Measurements from ENCODE around the gene WSB2.
"Not testable (repeated sequence)": the region's sequence is repeated elsewhere in the genome, so short reads cannot be mapped to it uniquely, and the experiment has no call there.

The WSB2 gene

GRCh38 chr12:118061011-118061872, at the start of gene WSB2:
TSS of gene WSB2 (minus strand) at chr12:118061179. CDS start at chr12:118061048, 131 bp downstream.
- DNase-seq (ENCODE audit: low spot score) = peak; percentile 79

- no peak for DNase-seq (ENCODE audit: low spot score)
Measured at GRCh38 chr12:118109088-118109487, 48.1 kb upstream of the WSB2 start.

- no peak for DNase-seq (ENCODE audit: low spot score)
Measured at GRCh38 chr12:118107694-118108093, 46.7 kb upstream of the WSB2 start.

- DNase-seq (ENCODE audit: low spot score) = no peak
Measured at GRCh38 chr12:118107011-118107410, 46.0 kb upstream of the WSB2 start.

GRCh38 chr12:118103601-118104382, 42.8 kb upstream of the WSB2 start, which contains the start of gene VSIG10:
TSS of gene VSIG10 (minus strand) at chr12:118104011. CDS start at chr12:118103671, 340 bp downstream.
- DNase-seq (ENCODE audit: low spot score) = peak; percentile 38

GRCh38 chr12:118103201-118103600, 42.2 kb upstream of the WSB2 start:
- DNase-seq (ENCODE audit: low spot score) = no peak

GRCh38 chr12:118102609-118103008, 41.6 kb upstream of the WSB2 start:
- DNase-seq (ENCODE audit: low spot score) = no peak

- DNase-seq (ENCODE audit: low spot score) = no peak
Measured at GRCh38 chr12:118102070-118102469, 41.1 kb upstream of the WSB2 start.

GRCh38 chr12:118101051-118101450, 40.1 kb upstream of the WSB2 start:
- DNase-seq (ENCODE audit: low spot score) = no peak

GRCh38 chr12:118098911-118099671, 38.1 kb upstream of the WSB2 start:
- no peak for DNase-seq (ENCODE audit: low spot score)

- no peak for DNase-seq (ENCODE audit: low spot score)
Measured at GRCh38 chr12:118098401-118098800, 37.4 kb upstream of the WSB2 start.

- DNase-seq (ENCODE audit: low spot score) = no peak
Measured at GRCh38 chr12:118094039-118094438, 33.1 kb upstream of the WSB2 start.

- DNase-seq (ENCODE audit: low spot score) = no peak
Measured at GRCh38 chr12:118089782-118090181, 28.8 kb upstream of the WSB2 start.

- no peak for DNase-seq (ENCODE audit: low spot score)
Measured at GRCh38 chr12:118082161-118082560, 21.2 kb upstream of the WSB2 start.

GRCh38 chr12:118081521-118081920, 20.5 kb upstream of the WSB2 start:
- not testable (repeated sequence) for DNase-seq (ENCODE audit: low spot score)

- no peak for DNase-seq (ENCODE audit: low spot score)
Measured at GRCh38 chr12:118073768-118074167, 12.8 kb upstream of the WSB2 start.

GRCh38 chr12:118070650-118071049, 9.7 kb upstream of the WSB2 start:
- DNase-seq (ENCODE audit: low spot score) = no peak

- no peak for DNase-seq (ENCODE audit: low spot score)
Measured at GRCh38 chr12:118068445-118068844, 7.5 kb upstream of the WSB2 start.

- DNase-seq (ENCODE audit: low spot score) = no peak
Measured at GRCh38 chr12:118065380-118065779, 4.4 kb upstream of the WSB2 start.

- DNase-seq (ENCODE audit: low spot score) = no peak
Measured at GRCh38 chr12:118064608-118065007, 3.6 kb upstream of the WSB2 start.

GRCh38 chr12:118063576-118064391, 2.8 kb upstream of the WSB2 start:
- no peak for DNase-seq (ENCODE audit: low spot score)
